Epithelial cell of prostate (primary cell): ENCODE results near the gene RNF220.
"Not testable (repeated sequence)": the region's sequence is repeated elsewhere in the genome, so short reads cannot be mapped to it uniquely, and the experiment has no call there.

Experiments used
- DNase-seq: peaks from one replicate; pipeline ENCODE4 v3.0.0-alpha.2; 2011; ENCODE audit warnings: low read depth, low spot score
- H3K27ac ChIP-seq: fragments of 450-650 bp; 2 replicates; pipeline ENCODE4 v1.5.1; 2017; ENCODE audit warnings: mild to moderate bottlenecking

RNF220 gene

DNA sequence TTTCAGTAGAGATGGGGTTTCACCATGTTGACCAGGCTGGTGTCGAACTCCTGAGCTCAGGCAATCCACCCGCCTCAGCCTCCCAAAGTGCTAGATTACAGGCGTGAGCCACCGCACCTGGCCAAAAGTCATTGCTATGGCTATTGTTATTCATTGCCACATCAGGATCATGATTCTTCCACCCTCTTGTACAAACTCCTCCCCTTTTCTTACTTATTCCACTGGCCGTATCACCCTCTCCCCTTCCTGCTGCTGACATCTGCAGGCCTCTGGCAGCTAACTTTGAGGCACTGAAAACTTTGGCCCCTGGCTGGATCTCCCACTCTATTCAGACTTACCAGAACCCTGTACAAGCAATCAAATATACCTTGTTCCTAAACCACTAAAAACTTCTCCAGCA lies 258.4 kb downstream of the RNF220 start:
- no peak for DNase-seq
- no peak overlapping the region for H3K27ac ChIP-seq

DNA sequence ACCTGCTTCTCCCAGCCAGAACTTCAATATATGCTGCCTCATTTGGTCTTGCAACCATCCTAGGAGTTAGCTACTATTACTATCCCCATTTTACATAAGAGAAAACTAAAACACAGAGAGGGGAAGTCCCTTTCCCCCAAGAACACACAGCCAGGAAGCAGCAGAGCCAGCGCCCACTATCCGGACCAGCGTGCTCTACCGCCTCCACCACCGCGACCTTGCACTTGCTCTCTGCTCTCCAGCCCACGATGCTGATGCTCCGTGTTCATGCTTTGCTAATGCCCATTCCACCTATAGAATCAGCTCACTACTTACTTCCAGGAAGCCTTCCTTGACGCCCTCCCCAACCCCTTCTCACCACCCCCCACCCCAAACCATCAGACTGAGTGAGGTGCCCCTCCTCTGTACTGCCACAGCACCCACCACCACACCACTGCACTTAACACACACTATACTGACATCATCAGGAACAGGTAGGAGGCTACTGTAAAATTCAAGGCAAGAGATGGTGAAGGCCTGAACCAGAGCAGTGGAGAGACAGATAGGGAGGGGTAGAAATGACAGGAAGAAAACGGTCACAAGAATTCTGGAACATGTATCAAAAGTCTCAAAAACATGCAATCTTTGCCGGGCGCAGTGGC lies 259.8 kb downstream of the RNF220 start:
- DNase-seq, result no peak
- no peak overlapping the region for H3K27ac ChIP-seq

DNA sequence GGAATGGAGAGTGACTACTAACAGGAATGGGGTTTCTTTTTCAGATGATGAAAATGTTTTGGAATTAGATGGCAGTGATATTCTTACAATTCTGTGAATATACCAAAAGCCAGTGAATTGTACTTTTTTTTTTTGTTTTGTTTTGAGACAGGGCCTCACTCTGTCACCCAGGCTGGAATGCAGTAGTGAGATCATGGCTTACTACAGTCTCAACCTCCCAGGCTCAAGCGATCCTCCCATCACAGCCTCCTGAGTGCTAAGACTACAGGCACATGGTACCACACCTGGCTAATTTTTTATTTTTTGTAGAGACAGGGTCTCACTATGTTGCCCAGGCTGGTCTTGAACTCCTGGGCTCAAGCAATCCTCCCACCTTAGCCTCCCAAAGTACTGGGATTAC lies 261.7 kb downstream of the RNF220 start:
- H3K27ac ChIP-seq, DNase-seq: not testable (repeated sequence)

DNA sequence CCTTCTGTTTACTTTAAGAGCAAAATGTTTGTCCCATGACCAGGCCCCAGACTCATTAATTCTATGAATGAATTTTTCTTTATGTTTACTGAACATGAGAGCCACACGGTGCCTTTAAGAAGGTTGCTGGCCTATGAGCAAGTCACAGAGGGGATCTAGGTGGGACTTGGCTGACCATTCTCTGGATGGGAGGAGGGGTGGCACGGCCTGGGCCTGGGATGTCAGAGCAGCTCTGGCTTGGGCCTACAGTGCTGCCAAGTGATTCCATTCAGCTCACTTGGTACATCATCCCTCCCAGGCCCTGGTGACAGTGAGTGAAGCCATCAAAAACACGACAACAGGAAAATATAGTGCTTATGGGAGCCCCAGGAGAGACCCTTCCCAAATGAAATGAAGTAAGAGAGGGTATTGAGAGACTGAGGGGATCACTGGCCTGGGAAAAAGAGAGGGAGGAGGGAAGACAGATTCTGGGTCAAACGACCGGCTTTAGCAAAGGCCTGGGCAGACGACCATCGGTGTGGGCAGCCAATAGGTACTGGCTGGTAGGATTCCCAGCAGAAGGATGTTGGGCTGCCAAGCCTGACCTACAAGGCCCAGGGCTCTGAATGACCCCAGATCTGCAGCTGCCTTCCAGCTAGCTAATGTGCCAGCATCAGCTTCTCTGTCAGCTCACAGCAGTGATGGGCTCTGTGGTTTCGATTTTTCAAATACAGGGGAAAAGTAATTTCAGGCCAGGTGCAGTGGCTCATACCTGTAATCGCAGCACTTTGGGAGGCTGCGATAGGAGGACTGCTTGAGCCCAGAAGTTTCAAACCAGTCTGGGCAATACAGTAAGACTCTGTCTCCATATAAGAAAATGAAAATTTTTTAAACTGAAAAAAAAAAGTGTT lies 265.9 kb downstream of the RNF220 start:
- H3K27ac ChIP-seq, result no peak overlapping the region
- DNase-seq, result no peak

DNA sequence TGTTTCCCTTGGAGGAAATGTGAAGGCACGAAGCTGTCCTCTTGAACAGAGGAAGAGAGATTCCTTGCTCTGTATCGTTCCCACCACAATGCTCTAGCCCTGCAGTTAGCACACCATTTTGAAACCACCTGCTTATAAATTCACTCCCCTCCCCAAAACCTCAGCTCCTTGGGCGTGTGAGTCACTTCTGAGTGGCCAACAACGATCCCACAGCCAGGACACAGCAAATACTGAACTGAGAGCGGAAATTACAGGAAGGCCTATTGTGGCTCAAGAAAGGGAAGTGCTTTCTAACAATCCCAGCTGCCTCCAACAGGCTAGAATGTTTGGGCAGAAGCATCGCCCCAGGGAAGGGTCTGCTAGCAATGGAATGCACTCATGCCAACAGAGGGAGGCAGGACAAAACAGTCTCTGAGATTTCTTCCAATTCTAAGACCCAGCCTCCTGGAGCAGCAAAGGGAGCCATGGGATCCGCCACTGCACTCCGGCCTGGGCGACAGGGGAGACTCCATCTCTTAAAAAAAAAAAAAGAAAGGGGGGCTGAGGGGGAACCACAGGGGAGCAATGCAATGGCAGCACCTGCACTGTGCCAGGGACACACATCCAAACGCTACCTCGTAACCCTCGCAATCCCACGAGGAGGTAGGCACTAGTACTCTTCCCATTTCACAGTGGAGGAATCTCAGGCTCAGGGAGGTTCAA lies 267.4 kb downstream of the RNF220 start:
- peak overlapping the region; percentile 90 for H3K27ac ChIP-seq
- no peak for DNase-seq

DNA sequence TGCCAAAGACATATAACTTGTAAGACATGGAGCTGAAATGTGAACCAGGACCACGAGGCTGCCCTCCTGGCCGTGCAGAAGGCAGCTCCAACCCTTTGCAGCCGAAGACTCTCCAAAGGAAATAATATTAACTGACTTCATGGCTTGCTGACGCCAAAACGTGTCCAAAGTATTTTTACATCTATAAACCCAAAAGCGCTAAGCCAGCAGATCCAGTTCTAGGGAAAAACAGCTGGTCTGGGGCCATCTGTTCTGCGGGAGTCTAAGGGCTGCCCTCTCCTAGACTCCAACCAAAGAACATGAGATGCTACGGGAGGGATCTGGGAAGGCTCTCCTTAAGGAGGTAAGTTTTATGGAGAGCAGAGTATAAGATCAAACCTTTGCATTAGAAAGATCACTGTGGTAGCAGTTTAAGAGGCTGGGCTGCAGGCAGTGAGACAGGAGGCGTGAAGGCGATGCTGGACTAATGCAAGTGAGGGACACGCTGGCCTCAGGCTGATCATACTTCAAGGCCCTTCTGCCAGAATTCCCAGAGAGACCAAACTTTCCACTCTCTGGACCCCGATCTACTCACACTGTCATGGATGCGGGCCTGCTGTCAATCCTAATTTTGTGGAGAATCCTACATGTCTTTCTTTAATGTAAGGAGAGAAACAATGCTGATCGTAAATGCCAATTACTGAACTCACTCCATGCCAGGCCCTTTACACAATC lies 268.1 kb downstream of the RNF220 start:
- H3K27ac ChIP-seq, result peak overlapping the region; percentile 90
- no peak for DNase-seq

DNA sequence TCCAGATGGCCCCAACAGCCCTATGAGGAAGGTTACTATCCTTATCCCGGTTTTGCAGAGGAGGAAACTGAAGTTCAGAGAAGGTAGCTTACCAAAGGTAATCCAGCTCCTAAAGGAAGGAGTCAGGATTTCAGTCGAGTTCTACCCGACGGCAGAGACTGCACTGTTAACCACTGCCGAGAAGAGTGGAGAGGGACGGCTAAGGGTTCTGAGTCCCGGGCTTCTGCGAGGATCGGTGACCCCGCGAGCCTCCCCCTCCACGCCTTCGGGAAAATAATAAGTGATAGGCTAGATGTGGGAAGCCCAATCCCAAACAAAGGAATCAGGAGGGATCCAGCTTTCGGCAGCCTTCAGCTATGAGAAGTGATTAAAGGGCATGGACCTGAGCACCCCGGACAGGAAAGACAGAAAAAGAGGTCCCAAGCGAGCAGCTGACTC lies 268.6 kb downstream of the RNF220 start:
- no peak for DNase-seq
- H3K27ac ChIP-seq, result peak overlapping the region; percentile 90

DNA sequence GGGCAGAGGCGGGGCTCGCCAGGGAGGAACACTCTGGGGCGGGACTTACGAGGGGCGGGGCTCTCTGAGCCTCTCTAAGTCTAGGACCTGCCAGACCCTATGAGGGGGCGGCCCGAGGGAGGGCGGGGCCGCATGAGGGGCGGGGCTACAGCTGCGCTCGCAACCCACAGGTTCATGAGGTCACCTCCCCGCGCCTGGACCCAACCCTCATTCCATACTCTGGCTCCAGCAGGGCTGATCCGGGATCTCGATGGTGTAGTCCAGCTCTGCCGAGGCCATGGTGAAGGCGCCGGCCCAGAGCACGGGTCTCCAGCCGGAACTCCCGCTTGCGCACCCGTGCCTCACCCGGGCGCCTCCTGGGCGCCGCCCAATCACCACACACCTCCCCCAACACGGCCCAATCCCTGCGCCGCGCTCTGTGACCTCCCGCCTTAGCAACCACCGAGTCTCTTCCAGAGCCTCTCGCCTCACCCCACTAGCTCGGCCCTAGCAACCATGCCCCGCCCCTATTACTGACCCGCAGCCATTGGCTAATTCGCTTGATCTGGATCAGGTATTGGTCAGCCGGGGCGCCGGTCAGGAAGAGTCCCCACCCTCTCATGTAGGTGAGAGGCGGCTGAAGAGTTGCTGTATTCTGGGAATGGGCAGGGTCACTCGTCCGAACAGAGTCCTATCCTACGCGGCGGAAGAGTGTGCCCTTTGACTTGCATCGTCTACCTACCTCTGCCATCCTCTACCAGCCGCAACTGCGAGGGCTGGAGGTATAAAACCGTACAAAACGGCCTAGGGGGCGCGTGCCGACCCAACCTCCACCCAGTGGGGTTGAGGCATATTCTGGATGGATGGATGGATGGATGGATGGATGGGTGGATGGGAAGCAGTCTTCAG lies 269.3 kb downstream of the RNF220 start, which contains the start of the genes ARMH1 and TMEM53:
TSS of gene ARMH1 (plus strand) at position 602 of the 888 bp plus-strand sequence. CDS start 14,984 bp downstream, outside the sequence.
TSS of gene TMEM53 (minus strand) at position 369 of the 888 bp plus-strand sequence. CDS start at position 279, 90 bp downstream.
- H3K27ac ChIP-seq, result peak within 1 kb of the TSS; percentile 90
- DNase-seq, result peak; percentile 96

DNA sequence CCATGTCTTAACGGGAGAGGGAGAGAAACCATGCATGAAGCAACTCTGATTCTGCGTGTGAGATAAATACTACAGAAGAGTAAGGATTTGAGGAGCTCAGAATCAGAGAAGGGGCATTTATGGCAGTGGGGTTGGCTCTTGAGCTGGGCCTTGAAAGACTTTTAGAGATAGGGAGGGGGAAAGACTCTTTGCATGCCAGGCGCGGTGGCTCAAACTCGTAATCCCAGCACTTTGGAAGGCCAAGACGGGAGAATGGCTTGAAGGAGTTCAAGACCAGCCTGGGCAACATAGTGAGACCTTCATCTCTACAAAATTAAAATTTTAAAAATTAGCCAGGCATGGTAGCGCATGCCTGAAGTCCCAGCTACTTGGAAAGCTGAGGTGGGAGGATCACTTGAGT lies 270.1 kb downstream of the RNF220 start:
- H3K27ac ChIP-seq, result no peak overlapping the region
- DNase-seq, result no peak

DNA sequence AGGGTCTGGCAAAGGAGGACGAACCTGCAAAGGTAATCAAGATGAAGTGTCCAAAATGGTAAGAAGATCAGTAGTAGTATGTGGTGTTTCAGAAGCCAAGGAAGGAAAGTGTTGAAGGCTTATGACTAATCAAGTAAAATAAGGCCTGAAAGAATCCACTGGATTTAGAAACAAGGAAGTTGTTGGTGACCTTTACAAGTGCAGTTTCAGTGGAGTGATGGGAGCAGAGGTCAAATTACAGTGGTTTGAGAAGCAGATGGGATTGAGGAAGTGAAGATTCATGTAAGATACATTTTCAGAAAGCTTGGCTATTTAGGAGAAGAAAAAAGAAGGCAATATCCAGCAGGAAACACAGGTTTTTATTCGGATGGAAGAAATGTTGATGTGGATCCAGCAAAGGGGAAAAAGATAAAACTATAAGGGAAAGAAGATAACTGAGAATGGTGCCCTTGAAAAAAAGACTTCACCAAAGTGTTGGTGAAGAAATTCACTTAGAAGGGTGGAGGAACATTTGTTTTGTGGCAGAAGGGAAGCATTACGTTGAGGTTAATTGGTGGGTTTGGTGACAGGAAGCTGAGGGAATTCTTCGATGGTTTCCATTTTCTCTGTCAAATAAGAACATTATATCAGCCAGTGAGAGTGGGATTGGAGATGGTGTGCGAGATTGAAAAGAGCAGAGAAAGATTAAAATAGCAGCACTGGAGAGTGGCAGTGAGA lies 271.6 kb downstream of the RNF220 start:
- DNase-seq, result no peak
- peak overlapping the region; percentile 36 for H3K27ac ChIP-seq

DNA sequence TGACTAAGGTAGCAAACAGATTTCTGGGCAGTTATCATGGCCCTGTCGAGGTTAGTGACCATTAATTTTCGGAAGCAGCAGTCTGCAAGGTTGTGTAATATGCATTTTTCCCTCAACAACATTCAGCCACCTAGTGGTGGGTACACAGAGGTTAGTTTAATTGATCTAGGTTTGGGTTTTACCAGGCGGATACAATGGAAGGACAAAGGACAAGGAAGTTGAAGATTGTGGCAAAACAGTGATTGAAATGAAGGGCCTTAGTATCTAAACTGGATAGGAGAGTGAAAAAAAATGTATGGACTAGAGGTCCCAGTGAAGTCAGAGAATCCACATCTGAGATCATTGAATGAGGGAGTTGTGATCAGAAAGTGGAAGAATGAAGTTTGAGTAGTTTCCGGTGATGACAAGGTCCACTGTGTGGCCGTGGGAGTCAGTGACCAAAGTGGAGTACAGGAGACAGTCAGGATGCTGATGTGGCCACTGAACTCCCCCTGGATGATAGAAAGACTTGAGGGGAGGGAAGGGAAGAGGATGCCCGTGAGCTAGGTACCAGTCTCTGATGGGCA lies 272.2 kb downstream of the RNF220 start:
- no peak for DNase-seq
- H3K27ac ChIP-seq, result no peak overlapping the region

DNA sequence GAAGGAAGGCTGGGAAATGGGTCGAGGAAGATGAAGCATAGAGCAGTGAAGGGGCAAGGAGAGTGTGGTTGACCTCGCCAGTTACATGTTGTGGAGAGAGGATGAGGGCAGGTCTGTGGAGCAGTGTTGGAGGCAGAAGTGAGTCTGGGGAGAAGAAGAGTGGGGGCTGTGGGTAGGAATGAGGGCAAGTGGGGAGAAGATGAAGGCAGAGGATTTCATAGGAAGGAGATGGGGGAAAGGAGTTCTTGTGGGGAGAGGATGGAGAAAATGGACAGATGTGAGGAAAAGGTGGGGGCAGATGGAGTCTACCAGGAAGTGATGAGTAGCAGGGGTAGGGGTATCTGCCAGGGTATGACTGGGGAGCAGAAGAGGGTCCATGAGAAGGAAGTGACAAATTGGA lies 273.1 kb downstream of the RNF220 start:
- no peak overlapping the region for H3K27ac ChIP-seq
- DNase-seq, result no peak

DNA sequence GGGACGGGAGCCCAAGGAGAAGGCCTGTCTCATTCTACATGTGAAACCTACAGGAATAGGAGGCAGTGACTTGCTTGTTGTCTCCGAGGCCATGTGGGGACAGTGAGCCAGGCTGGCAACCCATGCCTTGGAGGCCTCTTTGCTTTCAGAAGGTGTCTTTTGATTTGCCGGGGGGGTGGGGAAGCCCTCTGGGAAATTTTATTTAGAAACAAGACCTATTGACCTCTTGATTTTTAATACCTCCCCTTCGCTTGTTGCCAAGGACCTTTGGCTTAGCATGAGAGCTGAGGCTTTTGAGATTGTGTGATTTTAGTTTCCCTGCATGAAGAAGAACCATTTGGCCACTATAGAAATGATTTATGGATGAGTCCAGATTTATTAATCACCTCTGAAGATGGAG lies 273.6 kb downstream of the RNF220 start:
- H3K27ac ChIP-seq, result no peak overlapping the region

DNA sequence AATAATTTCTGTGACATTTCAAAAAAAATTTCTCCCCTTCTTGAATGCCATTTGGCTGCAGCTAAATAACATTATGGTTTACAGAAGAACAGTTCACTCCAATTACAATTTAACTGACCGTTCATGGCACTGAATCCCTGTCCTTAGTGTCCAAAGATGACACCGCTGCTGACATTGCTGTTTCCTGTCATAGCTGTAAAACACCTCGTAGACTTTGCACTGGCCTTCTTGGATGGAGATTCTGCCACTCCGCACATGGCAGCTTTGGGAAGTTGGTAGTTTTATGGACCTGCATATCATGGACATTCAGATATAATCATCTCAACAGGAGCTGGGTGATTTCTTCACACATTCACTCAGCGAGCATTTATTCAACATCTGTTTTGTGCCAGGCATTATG lies 274.4 kb downstream of the RNF220 start:
- no peak overlapping the region for H3K27ac ChIP-seq
- no peak for DNase-seq

More for the DNA sequence above, 273.6 kb downstream of the RNF220 start:
- DNase-seq, result no peak

DNA sequence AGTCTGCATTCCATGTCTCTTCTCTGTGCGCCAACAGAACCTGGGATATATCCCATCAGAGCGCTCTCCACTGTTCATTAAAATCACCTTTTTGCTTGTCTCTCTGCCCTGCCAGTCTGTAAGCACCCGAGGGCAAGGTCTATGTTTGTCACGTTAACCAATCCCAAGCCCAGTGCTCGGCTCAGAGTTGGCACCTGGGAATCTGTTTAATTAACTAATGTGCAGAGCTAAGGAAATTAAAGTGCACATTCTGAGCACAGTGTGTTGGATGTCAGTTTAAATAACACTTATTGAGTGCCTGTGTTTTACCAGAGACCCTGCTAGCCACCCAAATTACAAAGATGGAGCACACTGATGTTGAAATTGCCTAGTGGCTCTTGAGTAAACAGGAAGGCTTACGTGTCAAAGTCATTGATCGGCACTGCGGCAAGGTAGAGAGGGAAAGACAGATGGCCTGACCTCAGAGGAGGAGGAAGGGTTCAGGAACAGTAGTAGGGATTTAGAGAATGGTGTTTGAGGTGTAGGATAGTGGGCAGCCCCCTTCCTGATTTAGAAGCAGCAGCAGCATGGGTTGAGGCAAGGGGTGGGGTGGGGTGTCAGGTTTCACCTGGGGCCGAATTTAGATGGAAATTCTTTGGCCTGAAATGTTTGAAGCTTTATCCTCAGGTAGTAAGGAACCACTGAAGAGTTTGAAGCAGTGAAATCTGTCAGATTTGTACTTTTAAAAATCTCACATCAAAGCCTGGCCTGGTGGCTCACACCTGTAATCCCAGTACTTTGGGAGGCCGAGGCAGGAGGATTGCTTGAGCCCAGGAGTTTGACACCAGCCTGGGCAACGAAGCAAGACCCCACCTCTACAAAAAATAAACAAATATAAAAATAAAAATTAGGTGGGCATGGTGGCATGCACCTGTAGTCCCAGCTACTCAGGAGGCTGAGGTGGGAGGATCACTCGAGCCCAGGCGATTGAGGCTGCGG lies 277.1 kb downstream of the RNF220 start:
- no peak for DNase-seq
- H3K27ac ChIP-seq, result no peak overlapping the region

DNA sequence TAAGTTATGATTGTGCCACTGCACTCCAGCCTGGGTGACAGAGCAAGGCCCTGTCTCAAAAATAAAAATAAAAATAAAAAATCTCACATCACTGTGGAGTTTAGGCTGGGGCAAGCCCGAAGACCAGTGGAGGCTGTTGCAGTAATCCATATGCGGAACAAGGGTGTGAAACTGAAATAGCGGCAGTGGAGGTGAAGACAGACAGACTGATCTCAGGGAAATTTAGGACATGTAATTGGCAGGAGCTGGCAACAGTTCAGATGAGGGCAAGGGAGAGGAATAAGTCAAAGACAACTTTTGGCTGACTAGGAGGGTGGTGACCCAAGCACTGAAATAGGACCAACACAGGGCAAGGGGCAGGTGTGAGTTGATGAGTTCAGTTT lies 277.8 kb downstream of the RNF220 start:
- H3K27ac ChIP-seq, result no peak overlapping the region
- no peak for DNase-seq

DNA sequence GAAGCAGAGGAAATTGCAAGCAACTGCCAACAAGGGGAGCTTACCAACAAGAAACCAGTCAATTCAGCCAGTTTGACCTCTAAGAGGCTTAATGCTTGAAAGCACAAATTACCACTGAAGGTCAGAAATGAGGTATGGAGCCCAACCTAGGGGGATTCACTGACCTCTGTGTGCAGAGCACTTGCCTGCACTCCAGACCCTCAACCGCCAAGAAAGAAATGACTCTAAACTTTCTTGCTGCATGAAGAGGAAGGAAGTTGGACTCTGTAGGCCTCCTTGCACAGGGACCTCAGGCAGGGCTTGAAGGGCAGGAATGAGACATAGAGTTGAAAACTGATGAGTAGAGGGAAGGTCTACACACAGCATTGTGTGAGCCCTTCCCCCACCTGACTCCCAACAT lies 279.5 kb downstream of the RNF220 start:
- H3K27ac ChIP-seq, result no peak overlapping the region
- no peak for DNase-seq
